ENCODE measurements around the gene KCNQ1. TPM values are rescaled to one million over a fixed set of nuclear protein-coding genes. Genes with fewer than 3 reads are reported as not detected.

Gene KCNQ1
- total and polyA plus RNA-seq, 5 experiments from 2014 or later: 8.7 to 25.1 (median 22.9) TPM

DNA sequence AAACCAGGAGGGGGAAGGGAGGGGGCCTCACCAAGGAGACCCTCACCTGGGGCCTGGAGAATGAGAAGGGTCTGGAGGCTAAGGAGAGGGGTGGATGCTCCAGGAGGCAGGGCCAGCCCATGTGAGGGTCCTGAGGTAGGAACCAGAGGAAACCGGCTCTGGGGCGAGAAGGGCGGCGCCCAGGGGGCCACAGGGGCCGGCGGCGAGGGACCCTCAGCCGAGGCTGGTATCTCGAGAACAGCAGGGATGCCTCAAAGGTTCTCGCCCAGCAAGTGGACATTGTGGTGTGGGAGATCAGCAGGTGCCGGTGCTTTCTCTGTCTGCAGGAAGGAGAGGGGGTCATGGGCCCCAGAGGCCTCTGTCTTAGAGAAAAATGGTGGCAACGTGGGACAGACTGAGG lies 392.8 kb downstream of the KCNQ1 start:
- H3K4me3 Mint-ChIP-seq: no peak overlapping the region
- H3K4me1 Mint-ChIP-seq: peaks cover 1 to 24% (median 20%) of the 10 kb centered on the region in 4 donors
- H3K27ac Mint-ChIP-seq: peak overlapping the region in 1 of 10 donors; percentile 55
- no peak for DNase-seq
- no peaks in the 10 kb centered on the region for H3K9me3 Mint-ChIP-seq
- POLR2A ChIA-PET: no interaction called here
- H3K27me3 Mint-ChIP-seq: no peaks in the 10 kb centered on the region
- no peaks in the 10 kb centered on the region for H3K36me3 Mint-ChIP-seq
- no peak for ATAC-seq

GRCh38 chr11:2838091-2838490 lies 393.3 kb downstream of the KCNQ1 start:
- DNase-seq (no peak), ATAC-seq (no peak)
- peaks cover 1 to 28% (median 23%) of the 10 kb centered on the region in 4 donors for H3K4me1 Mint-ChIP-seq
- no peaks in the 10 kb centered on the region for H3K9me3 Mint-ChIP-seq
- peak overlapping the region in 4 of 10 donors; percentile 6 to 55 (median 37) for H3K27ac Mint-ChIP-seq
- H3K4me3 Mint-ChIP-seq: no peak overlapping the region
- POLR2A ChIA-PET: no interaction called here
- H3K27me3 Mint-ChIP-seq: no peaks in the 10 kb centered on the region
- no peaks in the 10 kb centered on the region for H3K36me3 Mint-ChIP-seq

GRCh38 chr11:2838676-2839294 lies 394.0 kb downstream of the KCNQ1 start:
- Mint-ChIP-seq H3K27ac (no peak overlapping the region), H3K36me3 (no peaks in the 10 kb centered on the region), H3K4me3 (no peak overlapping the region), H3K4me1 (peaks cover 1 to 35% (median 25%) of the 10 kb centered on the region in 4 donors), H3K9me3 (no peaks in the 10 kb centered on the region), H3K27me3 (no peaks in the 10 kb centered on the region)
- DNase-seq (no peak), ATAC-seq (no peak)
- POLR2A ChIA-PET: no interaction called here

- no peak overlapping the region for H3K4me3 Mint-ChIP-seq
- H3K27ac Mint-ChIP-seq: no peak overlapping the region
- no peaks in the 10 kb centered on the region for H3K9me3 Mint-ChIP-seq
- H3K4me1 Mint-ChIP-seq: peaks cover 1 to 37% (median 25%) of the 10 kb centered on the region in 4 donors
- no peaks in the 10 kb centered on the region for H3K36me3 Mint-ChIP-seq
- H3K27me3 Mint-ChIP-seq: no peaks in the 10 kb centered on the region
- DNase-seq: no peak
- no peak for ATAC-seq
- POLR2A ChIA-PET: no interaction called here
Observed at GRCh38 chr11:2839395-2839943, 394.7 kb downstream of the KCNQ1 start.

GRCh38 chr11:2841411-2842190 lies 396.8 kb downstream of the KCNQ1 start:
- H3K27ac Mint-ChIP-seq: peak overlapping the region in 2 of 10 donors; percentile 59 to 60
- no peak for DNase-seq
- no peaks in the 10 kb centered on the region for H3K36me3 Mint-ChIP-seq
- peaks cover 0 to 29% (median 23%) of the 10 kb centered on the region in 4 donors for H3K4me1 Mint-ChIP-seq
- H3K9me3 Mint-ChIP-seq: no peaks in the 10 kb centered on the region
- POLR2A ChIA-PET: no interaction called here
- no peak overlapping the region for H3K4me3 Mint-ChIP-seq
- no peak for ATAC-seq
- no peaks in the 10 kb centered on the region for H3K27me3 Mint-ChIP-seq

DNA sequence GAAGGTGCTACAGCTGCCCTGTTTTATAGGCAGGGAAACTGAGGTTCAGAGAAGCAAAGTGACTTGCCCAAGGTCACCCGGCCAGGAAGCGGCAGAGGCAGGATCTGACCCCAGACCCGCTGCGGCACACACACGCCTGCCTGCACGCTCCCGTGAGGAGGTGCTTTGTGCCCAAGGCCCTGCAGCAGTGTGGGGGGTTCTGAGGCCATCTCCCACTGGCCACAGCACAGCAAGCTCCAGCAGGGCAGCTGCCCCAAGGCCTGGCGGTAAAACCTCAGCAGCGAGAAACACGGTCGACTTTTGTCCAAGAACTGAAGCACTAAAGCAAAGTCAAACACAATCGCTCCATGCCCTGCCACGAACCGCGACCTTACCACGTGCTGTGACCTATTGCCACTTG lies 398.1 kb downstream of the KCNQ1 start:
- POLR2A ChIA-PET: interaction anchor here (0.6 kb wide), 1 partner anchor 1075 kb away, joined by 3 read pairs; no protein-coding TSS in a partner anchor
- Mint-ChIP-seq H3K9me3 (no peaks in the 10 kb centered on the region), H3K4me3 (no peak overlapping the region), H3K27ac (no peak overlapping the region), H3K27me3 (no peaks in the 10 kb centered on the region), H3K4me1 (peaks cover 0 to 26% (median 24%) of the 10 kb centered on the region in 4 donors), H3K36me3 (no peaks in the 10 kb centered on the region)
- DNase-seq (no peak), ATAC-seq (no peak)

DNA sequence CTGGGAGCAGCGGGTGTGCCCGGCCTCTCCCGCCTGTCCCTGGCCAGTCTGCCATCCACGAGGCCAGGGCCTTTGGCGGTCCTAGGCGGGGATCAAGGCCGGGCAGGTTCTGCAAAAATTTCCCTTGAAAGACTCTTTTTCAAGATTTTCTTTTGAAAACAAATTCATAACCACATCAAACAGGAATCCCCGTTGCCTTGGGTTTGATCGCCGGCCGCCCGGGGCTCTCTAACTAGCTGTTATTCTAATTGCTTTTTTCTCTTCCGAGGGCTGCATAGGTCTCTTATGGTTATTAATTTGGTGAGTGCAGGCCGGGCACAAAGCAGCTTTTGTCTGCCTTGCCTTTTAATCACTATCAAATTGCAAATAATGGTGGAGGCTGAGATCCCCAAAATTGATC lies 398.7 kb downstream of the KCNQ1 start:
- Mint-ChIP-seq H3K27me3 (no peaks in the 10 kb centered on the region), H3K4me1 (peaks cover 0 to 26% (median 21%) of the 10 kb centered on the region in 4 donors), H3K4me3 (no peak overlapping the region), H3K9me3 (no peaks in the 10 kb centered on the region), H3K27ac (no peak overlapping the region), H3K36me3 (no peaks in the 10 kb centered on the region)
- POLR2A ChIA-PET: interaction anchor here (0.5 kb wide), 1 partner anchor 90 kb away, joined by 3 read pairs; no protein-coding TSS in a partner anchor
- ATAC-seq (peak in 1 of 2 donors; percentile 23), DNase-seq (no peak)

GRCh38 chr11:2844116-2844842 lies 399.5 kb downstream of the KCNQ1 start:
- ATAC-seq (peak; percentile 30 to 37), DNase-seq (no peak)
- Mint-ChIP-seq H3K9me3 (no peaks in the 10 kb centered on the region), H3K27me3 (no peaks in the 10 kb centered on the region), H3K4me3 (no peak overlapping the region), H3K27ac (no peak overlapping the region), H3K4me1 (peaks cover 0 to 26% (median 21%) of the 10 kb centered on the region in 4 donors), H3K36me3 (no peaks in the 10 kb centered on the region)
- POLR2A ChIA-PET: no interaction called here

DNA sequence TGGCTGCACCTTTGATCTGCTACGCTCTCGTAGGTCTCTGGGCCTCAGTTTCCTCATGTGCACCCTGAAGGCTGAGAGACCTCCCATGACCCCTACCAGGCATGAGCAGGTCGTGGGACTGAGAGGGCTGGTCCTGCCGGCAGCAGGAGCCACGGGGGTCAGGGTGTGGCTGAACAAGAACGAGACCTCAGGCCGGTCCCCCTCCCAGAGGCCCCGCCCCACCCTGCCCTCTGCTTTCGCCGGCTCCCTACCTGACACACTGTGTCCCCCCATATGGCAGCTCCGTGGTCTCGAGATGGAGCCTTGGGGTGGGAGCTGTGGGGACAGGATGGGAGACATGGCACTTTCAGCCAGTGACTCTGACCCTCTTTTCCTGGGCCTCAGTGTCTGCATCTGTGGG lies 400.2 kb downstream of the KCNQ1 start:
- POLR2A ChIA-PET: no interaction called here
- no peak for ATAC-seq
- no peak for DNase-seq
- H3K27ac Mint-ChIP-seq: no peak overlapping the region
- no peaks in the 10 kb centered on the region for H3K36me3 Mint-ChIP-seq
- H3K9me3 Mint-ChIP-seq: no peaks in the 10 kb centered on the region
- no peak overlapping the region for H3K4me3 Mint-ChIP-seq
- H3K27me3 Mint-ChIP-seq: no peaks in the 10 kb centered on the region
- peaks cover 0 to 26% (median 20%) of the 10 kb centered on the region in 4 donors for H3K4me1 Mint-ChIP-seq

- no peak for ATAC-seq
- Mint-ChIP-seq H3K27ac (peak overlapping the region in 1 of 10 donors; percentile 83), H3K4me1 (peaks cover 0 to 24% (median 12%) of the 10 kb centered on the region in 4 donors), H3K27me3 (no peaks in the 10 kb centered on the region), H3K4me3 (no peak overlapping the region), H3K36me3 (no peaks in the 10 kb centered on the region), H3K9me3 (no peaks in the 10 kb centered on the region)
- DNase-seq: no peak
- POLR2A ChIA-PET: no interaction called here
Observed at GRCh38 chr11:2846056-2846455, 401.2 kb downstream of the KCNQ1 start.

DNA sequence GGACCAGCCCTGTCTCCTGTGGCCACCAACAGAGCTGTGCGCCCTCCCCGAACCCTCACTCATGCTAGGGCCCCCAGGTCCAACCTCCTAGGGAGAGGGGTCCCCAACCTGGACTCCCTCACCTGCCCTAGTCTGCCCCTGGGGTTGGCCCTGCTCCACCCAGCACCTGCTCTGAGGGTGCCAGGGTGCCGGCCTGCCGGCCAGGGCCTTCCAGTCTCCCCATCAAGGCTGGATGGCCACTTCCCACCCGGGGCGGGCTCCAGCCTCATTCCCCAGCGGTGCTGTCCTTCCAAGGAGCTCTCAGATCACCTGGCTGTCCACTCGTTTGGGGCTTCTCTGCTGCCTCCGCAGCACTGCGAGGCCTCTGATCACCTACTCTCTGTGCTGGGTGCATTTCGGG lies 401.7 kb downstream of the KCNQ1 start:
- POLR2A ChIA-PET: no interaction called here
- DNase-seq: no peak
- peak overlapping the region in 1 of 10 donors; percentile 39 for H3K27ac Mint-ChIP-seq
- no peaks in the 10 kb centered on the region for H3K27me3 Mint-ChIP-seq
- H3K36me3 Mint-ChIP-seq: no peaks in the 10 kb centered on the region
- no peak overlapping the region for H3K4me3 Mint-ChIP-seq
- peaks cover 0 to 20% (median 12%) of the 10 kb centered on the region in 4 donors for H3K4me1 Mint-ChIP-seq
- ATAC-seq: no peak
- H3K9me3 Mint-ChIP-seq: no peaks in the 10 kb centered on the region

DNA sequence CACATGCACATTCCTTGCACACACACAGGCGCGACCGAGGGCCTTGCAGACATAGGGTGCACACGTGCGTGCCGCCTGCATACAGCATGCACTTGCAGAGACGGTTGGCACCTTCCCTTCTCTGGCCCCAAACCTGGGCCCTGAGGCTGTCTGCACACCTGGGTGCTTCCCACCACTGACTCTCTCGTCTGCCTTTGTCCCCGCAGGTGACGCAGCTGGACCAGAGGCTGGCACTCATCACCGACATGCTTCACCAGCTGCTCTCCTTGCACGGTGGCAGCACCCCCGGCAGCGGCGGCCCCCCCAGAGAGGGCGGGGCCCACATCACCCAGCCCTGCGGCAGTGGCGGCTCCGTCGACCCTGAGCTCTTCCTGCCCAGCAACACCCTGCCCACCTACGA lies 402.8 kb downstream of the KCNQ1 start:
- H3K4me3 Mint-ChIP-seq: no peak overlapping the region
- peaks cover 0 to 14% (median 10%) of the 10 kb centered on the region in 4 donors for H3K4me1 Mint-ChIP-seq
- H3K27ac Mint-ChIP-seq: no peak overlapping the region
- no peaks in the 10 kb centered on the region for H3K36me3 Mint-ChIP-seq
- no peaks in the 10 kb centered on the region for H3K9me3 Mint-ChIP-seq
- DNase-seq: no peak
- no peak for ATAC-seq
- H3K27me3 Mint-ChIP-seq: no peaks in the 10 kb centered on the region
- POLR2A ChIA-PET: no interaction called here

- ATAC-seq: no peak
- Mint-ChIP-seq H3K27ac (no peak overlapping the region), H3K27me3 (no peaks in the 10 kb centered on the region), H3K36me3 (no peaks in the 10 kb centered on the region), H3K9me3 (no peaks in the 10 kb centered on the region), H3K4me3 (no peak overlapping the region), H3K4me1 (peaks cover 0 to 9% (median 4%) of the 10 kb centered on the region in 4 donors)
- DNase-seq: no peak
- POLR2A ChIA-PET: no interaction called here
Observed at GRCh38 chr11:2848497-2848896, 403.7 kb downstream of the KCNQ1 start.

Data from naive thymus-derived CD8-positive, alpha-beta T cell (primary cell).